Measurements from ENCODE around the gene UNC119B. TPM values are rescaled to one million over a fixed set of nuclear protein-coding genes. Genes with fewer than 3 reads are reported as not detected.

UNC119B gene
- total RNA-seq, 1 donor, result 23.2 TPM

DNA sequence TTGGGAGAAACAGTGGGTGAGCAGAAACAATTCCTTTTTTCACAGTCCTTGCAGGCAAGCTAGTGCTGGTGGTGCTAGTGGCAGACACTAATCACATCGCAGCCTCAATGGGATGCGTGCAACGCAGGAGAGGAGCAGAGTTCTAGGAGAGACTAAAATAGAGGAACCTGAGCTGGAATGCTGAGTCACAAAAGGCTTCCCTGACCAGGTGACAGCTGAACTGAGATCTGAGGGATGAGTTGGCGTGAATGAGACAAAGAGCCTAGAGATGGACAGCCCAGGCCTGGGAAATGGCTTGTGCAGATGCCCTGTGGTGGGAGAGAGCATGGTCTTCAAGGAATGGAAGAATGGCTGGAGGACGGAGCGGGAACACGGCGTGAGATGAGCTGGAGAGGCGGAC is 41.1 kb downstream of the UNC119B start:
- no peak for DNase-seq (ENCODE audit: insufficient read length, low spot score, missing footprints)
- no peak overlapping the region for H2AFZ ChIP-seq (ENCODE audit: low read length)
- H3K27me3 ChIP-seq (ENCODE audit: insufficient read depth, low read length), result no peaks in the 10 kb centered on the region
- H3K79me2 ChIP-seq (ENCODE audit: insufficient read depth, low read length), result no peaks in the 10 kb centered on the region
- TF ChIP-seq, protein P1, sequence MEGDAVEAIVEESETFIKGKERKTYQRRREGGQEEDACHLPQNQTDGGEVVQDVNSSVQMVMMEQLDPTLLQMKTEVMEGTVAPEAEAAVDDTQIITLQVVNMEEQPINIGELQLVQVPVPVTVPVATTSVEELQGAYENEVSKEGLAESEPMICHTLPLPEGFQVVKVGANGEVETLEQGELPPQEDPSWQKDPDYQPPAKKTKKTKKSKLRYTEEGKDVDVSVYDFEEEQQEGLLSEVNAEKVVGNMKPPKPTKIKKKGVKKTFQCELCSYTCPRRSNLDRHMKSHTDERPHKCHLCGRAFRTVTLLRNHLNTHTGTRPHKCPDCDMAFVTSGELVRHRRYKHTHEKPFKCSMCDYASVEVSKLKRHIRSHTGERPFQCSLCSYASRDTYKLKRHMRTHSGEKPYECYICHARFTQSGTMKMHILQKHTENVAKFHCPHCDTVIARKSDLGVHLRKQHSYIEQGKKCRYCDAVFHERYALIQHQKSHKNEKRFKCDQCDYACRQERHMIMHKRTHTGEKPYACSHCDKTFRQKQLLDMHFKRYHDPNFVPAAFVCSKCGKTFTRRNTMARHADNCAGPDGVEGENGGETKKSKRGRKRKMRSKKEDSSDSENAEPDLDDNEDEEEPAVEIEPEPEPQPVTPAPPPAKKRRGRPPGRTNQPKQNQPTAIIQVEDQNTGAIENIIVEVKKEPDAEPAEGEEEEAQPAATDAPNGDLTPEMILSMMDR (IDR thresholded peaks at IDR 0.05; ENCODE audit: extremely low read depth, low read depth, low read length), result no peak
- no peaks in the 10 kb centered on the region for H3K36me3 ChIP-seq (ENCODE audit: insufficient read depth, low read length)
- no peaks in the 10 kb centered on the region for H4K20me1 ChIP-seq (ENCODE audit: insufficient read depth, low read length)
- no peak overlapping the region for H3K4me3 ChIP-seq (ENCODE audit: insufficient read depth, low read length)
- H3K4me2 ChIP-seq (ENCODE audit: insufficient read depth, low read length), result no peak overlapping the region
- no peaks in the 10 kb centered on the region for H3K4me1 ChIP-seq (ENCODE audit: insufficient read depth, low read length)
- H3K27ac ChIP-seq (ENCODE audit: low read depth, low read length), result no peak overlapping the region
- no peaks in the 10 kb centered on the region for H3K9me3 ChIP-seq (ENCODE audit: low read depth, low read length)

DNA sequence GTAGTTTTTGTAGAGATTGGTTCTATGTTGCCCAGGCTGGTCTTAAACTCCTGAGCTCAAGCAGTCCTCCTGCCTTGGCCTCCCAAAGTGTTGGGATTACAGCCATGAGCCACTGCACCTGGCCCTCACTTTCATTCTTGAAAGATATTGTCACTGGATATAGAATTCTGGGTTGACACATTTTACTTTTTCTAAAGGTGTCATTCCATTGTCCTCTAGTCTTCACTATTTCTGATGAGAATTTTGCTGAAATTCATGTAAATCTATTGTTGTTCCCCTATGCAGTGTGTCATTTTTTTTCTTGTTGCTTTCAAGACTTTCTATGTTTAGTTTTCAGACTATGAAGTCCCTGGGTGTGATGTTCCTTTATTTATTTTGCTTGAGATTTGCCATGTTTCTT is 44.5 kb downstream of the UNC119B start:
- Histone ChIP-seq H3K4me2 (ENCODE audit: insufficient read depth, low read length) (no peak overlapping the region), H3K79me2 (ENCODE audit: insufficient read depth, low read length) (no peaks in the 10 kb centered on the region), H4K20me1 (ENCODE audit: insufficient read depth, low read length) (no peaks in the 10 kb centered on the region), H3K4me1 (ENCODE audit: insufficient read depth, low read length) (no peaks in the 10 kb centered on the region), H3K9me3 (ENCODE audit: low read depth, low read length) (no peaks in the 10 kb centered on the region), H2AFZ (ENCODE audit: low read length) (no peak overlapping the region), H3K27me3 (ENCODE audit: insufficient read depth, low read length) (no peaks in the 10 kb centered on the region), H3K27ac (ENCODE audit: low read depth, low read length) (no peak overlapping the region), H3K4me3 (ENCODE audit: insufficient read depth, low read length) (no peak overlapping the region), H3K36me3 (ENCODE audit: insufficient read depth, low read length) (no peaks in the 10 kb centered on the region)
- TF ChIP-seq, protein P1 (IDR thresholded peaks at IDR 0.05; ENCODE audit: extremely low read depth, low read depth, low read length), result no peak
- no peak for DNase-seq (ENCODE audit: insufficient read length, low spot score, missing footprints)

DNA sequence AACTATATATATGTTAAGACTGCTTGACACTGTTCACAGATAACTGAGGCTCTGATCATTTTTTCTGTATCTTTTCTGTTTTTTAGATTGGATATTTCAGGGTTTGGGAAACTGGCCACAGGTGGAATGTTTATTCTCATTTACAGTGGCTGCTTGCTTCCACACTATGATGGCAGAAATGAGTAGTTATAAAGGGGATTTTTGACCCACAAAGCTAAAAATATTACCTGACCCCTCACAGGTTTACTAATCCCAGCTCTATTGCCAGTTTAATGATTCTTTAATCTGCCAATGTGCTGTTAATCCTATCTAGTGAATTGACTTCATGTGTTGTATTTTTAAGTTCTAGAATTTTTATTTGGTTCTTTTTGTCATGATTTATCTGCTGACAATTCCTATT is 45.0 kb downstream of the UNC119B start:
- Histone ChIP-seq H3K4me1 (ENCODE audit: insufficient read depth, low read length) (no peaks in the 10 kb centered on the region), H3K36me3 (ENCODE audit: insufficient read depth, low read length) (no peaks in the 10 kb centered on the region), H3K9me3 (ENCODE audit: low read depth, low read length) (no peaks in the 10 kb centered on the region), H3K4me3 (ENCODE audit: insufficient read depth, low read length) (no peak overlapping the region), H2AFZ (ENCODE audit: low read length) (no peak overlapping the region), H3K4me2 (ENCODE audit: insufficient read depth, low read length) (no peak overlapping the region), H3K27ac (ENCODE audit: low read depth, low read length) (no peak overlapping the region), H3K27me3 (ENCODE audit: insufficient read depth, low read length) (no peaks in the 10 kb centered on the region), H4K20me1 (ENCODE audit: insufficient read depth, low read length) (no peaks in the 10 kb centered on the region), H3K79me2 (ENCODE audit: insufficient read depth, low read length) (no peaks in the 10 kb centered on the region)
- TF ChIP-seq, protein P1 (IDR thresholded peaks at IDR 0.05; ENCODE audit: extremely low read depth, low read depth, low read length), result no peak
- no peak for DNase-seq (ENCODE audit: insufficient read length, low spot score, missing footprints)

DNA sequence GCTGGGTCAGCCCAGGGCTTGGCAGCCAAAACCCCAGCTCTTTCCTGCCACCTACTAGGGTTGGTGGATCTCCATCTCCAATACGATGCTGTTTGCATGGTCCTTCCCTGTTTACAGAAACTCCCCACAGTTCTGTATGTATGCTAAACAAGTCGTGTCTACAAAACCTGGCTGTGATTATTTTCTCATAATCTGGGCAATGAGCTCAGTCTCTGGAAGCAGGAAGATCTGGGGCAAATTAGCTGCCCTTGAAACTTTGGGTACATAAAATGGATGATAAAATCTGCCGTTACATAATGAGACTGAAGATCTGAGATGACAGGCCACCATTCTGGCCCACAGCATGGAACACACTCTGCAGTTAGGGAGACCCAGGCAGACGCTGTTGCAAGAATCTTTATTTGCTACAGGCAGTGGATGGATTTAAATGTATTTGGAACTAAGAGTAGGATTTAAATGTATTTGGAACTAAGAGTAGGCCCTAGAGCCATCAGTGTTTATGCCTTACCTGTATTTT is 47.0 kb downstream of the UNC119B start:
- Histone ChIP-seq H4K20me1 (ENCODE audit: insufficient read depth, low read length) (no peaks in the 10 kb centered on the region), H3K27ac (ENCODE audit: low read depth, low read length) (no peak overlapping the region), H3K4me2 (ENCODE audit: insufficient read depth, low read length) (no peak overlapping the region), H3K4me1 (ENCODE audit: insufficient read depth, low read length) (no peaks in the 10 kb centered on the region), H2AFZ (ENCODE audit: low read length) (no peak overlapping the region), H3K4me3 (ENCODE audit: insufficient read depth, low read length) (no peak overlapping the region), H3K27me3 (ENCODE audit: insufficient read depth, low read length) (no peaks in the 10 kb centered on the region), H3K36me3 (ENCODE audit: insufficient read depth, low read length) (peaks cover 5% of the 10 kb centered on the region), H3K79me2 (ENCODE audit: insufficient read depth, low read length) (no peaks in the 10 kb centered on the region), H3K9me3 (ENCODE audit: low read depth, low read length) (no peaks in the 10 kb centered on the region)
- TF ChIP-seq, protein P1 (IDR thresholded peaks at IDR 0.05; ENCODE audit: extremely low read depth, low read depth, low read length), result no peak
- no peak for DNase-seq (ENCODE audit: insufficient read length, low spot score, missing footprints)

Measured in osteoblast (primary cell).